OCI-LY7 (cell line): ENCODE results near the gene BRD9.
"Not testable (repeated sequence)": the region's sequence is repeated elsewhere in the genome, so short reads cannot be mapped to it uniquely, and the experiment has no call there.

Experiments
- EZH2phosphoT487 ChIP-seq: fragments of 200-600 bp; sonication (generic); IDR thresholded peaks from 2 replicates; pipeline ENCODE4 v1.6.1; 2018; ENCODE audit warnings: low read depth, borderline replicate concordance, mild to moderate bottlenecking, mixed run types, antibody characterized with exemption, low read length, moderate library complexity, mixed read lengths
- TF ChIP-seq, protein P1 (sequence below): fragments of 200-600 bp; sonication (generic); conservative IDR thresholded peaks from 2 replicates; pipeline ENCODE4 v1.5.1; 2014; ENCODE audit warnings: mild to moderate bottlenecking, antibody characterized with exemption, low read length, moderate library complexity, mixed read lengths

DNA sequence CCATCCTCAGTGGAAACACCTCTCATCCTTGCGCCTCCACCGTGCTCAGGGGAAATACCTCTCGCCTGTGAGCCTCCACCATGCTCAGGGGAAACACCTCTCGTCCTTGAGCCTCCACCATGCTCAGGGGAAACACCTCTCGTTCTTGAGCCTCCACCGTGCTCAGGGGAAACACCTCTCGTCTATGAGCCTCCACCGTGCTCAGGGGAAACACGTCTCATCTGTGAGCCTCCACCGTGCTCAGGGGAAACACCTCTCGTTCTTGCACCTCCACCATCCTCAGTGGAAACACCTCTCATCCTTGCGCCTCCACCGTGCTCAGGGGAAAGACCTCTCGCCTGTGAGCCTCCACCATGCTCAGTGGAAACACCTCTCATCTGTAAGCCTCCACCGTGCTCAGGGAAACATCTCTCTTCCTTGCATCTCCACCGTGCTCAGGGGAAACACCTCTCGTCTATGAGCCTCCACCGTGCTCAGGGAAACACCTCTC, 46.0 kb downstream of the BRD9 start:
- TF ChIP-seq, protein P1, sequence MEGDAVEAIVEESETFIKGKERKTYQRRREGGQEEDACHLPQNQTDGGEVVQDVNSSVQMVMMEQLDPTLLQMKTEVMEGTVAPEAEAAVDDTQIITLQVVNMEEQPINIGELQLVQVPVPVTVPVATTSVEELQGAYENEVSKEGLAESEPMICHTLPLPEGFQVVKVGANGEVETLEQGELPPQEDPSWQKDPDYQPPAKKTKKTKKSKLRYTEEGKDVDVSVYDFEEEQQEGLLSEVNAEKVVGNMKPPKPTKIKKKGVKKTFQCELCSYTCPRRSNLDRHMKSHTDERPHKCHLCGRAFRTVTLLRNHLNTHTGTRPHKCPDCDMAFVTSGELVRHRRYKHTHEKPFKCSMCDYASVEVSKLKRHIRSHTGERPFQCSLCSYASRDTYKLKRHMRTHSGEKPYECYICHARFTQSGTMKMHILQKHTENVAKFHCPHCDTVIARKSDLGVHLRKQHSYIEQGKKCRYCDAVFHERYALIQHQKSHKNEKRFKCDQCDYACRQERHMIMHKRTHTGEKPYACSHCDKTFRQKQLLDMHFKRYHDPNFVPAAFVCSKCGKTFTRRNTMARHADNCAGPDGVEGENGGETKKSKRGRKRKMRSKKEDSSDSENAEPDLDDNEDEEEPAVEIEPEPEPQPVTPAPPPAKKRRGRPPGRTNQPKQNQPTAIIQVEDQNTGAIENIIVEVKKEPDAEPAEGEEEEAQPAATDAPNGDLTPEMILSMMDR: not testable (repeated sequence)
- TF ChIP-seq EZH2phosphoT487: not testable (repeated sequence)
